GM06990 (cell line): ENCODE results near the gene CWH43.

Source experiments
- DNase-seq: peaks from one replicate; pipeline ENCODE4 v3.0.0-alpha.2; 2011; ENCODE audit not compliant: insufficient read length; ENCODE audit errors: extremely low read depth
- H3K27me3 ChIP-seq: replicated peaks from 2 replicates; pipeline ENCODE4 v1.6.0; 2011; ENCODE audit warnings: low read length; ENCODE audit not compliant: control insufficient read depth, insufficient read depth
- H3K36me3 ChIP-seq: 2 replicates; pipeline ENCODE4 v1.5.1; 2011; ENCODE audit warnings: low read length; ENCODE audit not compliant: control insufficient read depth, insufficient read depth
- H3K4me3 ChIP-seq: replicated peaks from 2 replicates; pipeline ENCODE4 v1.5.1; 2011; ENCODE audit warnings: low read depth, mild to moderate bottlenecking, control low read depth, low read length
- TF ChIP-seq, protein P1 (sequence below): IDR thresholded peaks from 2 replicates; pipeline ENCODE4 v1.5.1; 2011; ENCODE audit warnings: low read length, control low read depth, mild to moderate bottlenecking, inconsistent platforms; ENCODE audit not compliant: insufficient read depth, poor library complexity, severe bottlenecking

The CWH43 gene

DNA sequence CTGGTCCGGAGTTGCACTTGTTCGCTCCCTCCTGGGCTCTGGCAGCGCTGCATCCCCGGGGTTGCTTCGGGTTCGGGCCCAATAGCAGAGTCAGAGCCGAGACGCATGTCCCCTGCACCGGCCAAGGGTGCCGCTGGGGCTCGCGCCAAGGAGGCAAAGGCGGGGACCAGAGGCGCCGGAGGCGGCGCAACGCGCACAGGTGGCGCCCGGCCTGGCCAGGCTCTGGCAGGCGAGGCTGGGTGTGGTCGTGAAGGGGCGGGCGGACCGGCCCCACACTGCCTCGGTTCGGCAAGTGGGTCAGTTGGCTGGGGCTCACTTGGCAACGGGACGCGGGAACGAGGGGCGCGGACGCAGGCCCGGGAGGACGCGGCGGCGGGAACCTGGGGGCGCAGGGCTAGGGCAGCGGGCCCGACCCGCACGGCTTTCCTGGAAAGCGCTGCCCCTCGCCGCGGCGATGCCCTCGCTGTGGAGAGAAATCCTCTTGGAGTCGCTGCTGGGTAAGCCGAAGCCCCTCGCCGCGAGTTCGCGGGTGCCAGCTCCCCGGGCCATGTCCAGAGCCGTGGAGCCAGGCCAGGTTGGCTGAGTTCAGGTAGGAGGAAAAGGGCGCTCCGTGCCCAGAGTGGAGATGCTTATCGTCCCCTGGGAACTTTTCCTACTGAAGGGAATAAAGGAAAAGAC, at the start of gene CWH43:
TSS of gene CWH43 (plus strand) at position 300 of the 678 bp plus-strand sequence. CDS start at position 455, 155 bp downstream.
- TF ChIP-seq, protein P1, sequence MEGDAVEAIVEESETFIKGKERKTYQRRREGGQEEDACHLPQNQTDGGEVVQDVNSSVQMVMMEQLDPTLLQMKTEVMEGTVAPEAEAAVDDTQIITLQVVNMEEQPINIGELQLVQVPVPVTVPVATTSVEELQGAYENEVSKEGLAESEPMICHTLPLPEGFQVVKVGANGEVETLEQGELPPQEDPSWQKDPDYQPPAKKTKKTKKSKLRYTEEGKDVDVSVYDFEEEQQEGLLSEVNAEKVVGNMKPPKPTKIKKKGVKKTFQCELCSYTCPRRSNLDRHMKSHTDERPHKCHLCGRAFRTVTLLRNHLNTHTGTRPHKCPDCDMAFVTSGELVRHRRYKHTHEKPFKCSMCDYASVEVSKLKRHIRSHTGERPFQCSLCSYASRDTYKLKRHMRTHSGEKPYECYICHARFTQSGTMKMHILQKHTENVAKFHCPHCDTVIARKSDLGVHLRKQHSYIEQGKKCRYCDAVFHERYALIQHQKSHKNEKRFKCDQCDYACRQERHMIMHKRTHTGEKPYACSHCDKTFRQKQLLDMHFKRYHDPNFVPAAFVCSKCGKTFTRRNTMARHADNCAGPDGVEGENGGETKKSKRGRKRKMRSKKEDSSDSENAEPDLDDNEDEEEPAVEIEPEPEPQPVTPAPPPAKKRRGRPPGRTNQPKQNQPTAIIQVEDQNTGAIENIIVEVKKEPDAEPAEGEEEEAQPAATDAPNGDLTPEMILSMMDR = no peak
- H3K4me3 ChIP-seq = no peak within 1 kb of the TSS
- DNase-seq = no peak
- no peaks in the 10 kb centered on the region for H3K27me3 ChIP-seq
- H3K36me3 ChIP-seq = no peaks in the 10 kb centered on the region

DNA sequence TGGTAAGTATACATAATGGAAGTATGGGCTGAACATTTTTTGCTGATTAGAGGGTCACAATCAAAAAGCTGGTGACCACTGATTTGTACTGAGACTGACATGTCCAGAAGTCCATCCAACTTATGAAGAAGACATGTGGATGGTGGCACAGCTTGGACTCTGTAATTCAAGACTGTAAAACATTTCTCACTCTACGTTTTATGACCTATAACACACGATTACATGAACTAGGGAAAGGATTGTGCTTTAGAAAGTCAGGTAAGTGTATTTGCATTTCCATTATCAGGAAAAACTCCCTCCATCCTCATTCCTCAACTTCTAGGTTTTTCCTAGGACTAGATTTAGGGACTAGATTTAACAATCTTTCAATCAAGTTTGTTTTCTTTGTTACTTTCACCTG, 49.0 kb upstream of the CWH43 start:
- Histone ChIP-seq H3K4me3 (no peak overlapping the region), H3K27me3 (no peaks in the 10 kb centered on the region), H3K36me3 (no peaks in the 10 kb centered on the region)
- TF ChIP-seq, protein P1 = no peak
- DNase-seq = no peak

DNA sequence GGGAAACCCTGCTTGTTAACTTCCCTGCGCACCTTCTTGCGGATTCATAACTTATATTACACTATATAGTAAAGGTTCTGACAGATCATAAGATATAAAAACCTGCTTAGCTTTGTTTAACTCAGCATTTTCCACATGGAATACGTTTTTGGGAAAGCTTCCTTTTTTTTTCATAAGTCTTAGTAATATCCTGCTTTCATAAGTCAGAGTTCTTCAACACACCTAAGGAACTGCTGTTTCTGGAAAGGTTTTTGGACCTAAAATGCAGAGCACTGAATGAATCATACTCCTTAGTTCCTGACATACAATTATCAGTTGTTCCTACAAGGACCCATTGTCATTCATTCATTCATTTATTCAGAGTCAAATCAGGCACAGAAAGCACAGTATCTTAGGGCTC, 47.2 kb upstream of the CWH43 start:
- TF ChIP-seq, protein P1 = no peak
- Histone ChIP-seq H3K36me3 (no peaks in the 10 kb centered on the region), H3K4me3 (no peak overlapping the region), H3K27me3 (no peaks in the 10 kb centered on the region)
- no peak for DNase-seq

DNA sequence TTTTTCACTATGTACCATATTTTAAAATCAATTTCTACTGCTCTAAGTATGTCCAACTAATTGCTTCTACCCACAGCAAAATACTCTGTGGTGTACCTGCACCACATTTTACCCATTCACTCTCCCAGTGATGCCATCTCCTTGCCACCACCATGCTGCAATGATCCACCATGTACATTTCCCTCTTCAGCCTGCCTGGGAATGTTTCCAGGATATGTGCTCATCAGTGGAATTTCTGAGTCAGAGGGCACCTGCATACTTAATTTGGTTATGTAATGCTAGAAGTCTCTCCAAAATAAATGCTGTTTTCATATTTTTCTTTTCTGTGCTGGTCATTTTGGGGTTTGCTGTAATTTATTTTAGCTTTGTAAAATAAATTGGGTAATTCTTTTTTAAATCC, 46.3 kb upstream of the CWH43 start:
- H3K4me3 ChIP-seq = no peak overlapping the region
- TF ChIP-seq, protein P1 = no peak
- H3K36me3 ChIP-seq = no peaks in the 10 kb centered on the region
- no peaks in the 10 kb centered on the region for H3K27me3 ChIP-seq
- no peak for DNase-seq

DNA sequence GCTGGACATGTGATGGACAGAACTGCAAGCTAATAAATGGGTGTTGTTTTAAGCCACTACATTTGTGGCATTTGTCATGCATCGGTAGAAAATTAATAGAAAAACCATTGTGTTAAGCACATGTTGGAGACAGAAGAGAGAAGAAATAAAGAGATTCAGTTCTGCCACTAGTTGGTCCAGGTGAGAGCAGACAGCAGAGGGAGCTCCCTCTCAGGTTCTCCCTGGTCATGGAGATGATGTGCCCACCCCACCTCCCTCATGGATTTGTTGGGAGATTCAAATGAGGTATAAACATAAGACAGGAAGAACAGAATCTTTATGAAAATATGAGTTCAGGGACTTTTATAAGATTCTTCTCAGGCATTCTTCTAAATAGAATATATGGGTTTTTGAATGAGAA, 42.7 kb upstream of the CWH43 start:
- TF ChIP-seq, protein P1 = peak; percentile 48
- Histone ChIP-seq H3K27me3 (no peaks in the 10 kb centered on the region), H3K4me3 (no peak overlapping the region), H3K36me3 (no peaks in the 10 kb centered on the region)
- DNase-seq = no peak

DNA sequence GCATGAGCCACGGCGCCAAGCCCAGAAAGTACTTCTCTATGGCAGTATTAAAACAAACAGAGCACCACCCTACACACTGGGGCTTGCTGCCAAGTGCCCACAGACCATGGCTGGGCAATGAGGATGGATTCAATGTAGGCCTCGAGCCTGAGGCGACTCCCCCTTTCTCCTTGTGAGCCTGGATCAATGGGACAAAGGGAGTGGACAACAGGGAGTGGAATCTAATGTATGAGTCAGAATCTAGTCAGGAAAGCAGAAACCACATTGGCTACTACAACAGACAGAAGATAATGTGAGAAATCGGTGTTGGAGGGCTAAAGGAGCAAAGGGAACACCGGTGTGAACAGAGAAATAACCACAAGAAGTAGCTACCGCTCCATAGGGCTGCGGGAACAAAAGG, 41.8 kb upstream of the CWH43 start:
- Histone ChIP-seq H3K4me3 (no peak overlapping the region), H3K36me3 (no peaks in the 10 kb centered on the region), H3K27me3 (no peaks in the 10 kb centered on the region)
- no peak for DNase-seq
- TF ChIP-seq, protein P1 = no peak
